Renal cortex interstitium (tissue), 3 donors: ENCODE results near the gene TPTE2. TPM values are rescaled to one million over a fixed set of nuclear protein-coding genes. Genes with fewer than 3 reads are reported as not detected.

ENCODE experiments used
- polyA plus RNA-seq, 3 donors: library from polyadenylated mRNA; unstranded; fragments of 120-200 nt; gene quantifications; one replicate each; pipeline ENCODE4 v1.2.1, GENCODE V29; 2013; ENCODE audit not compliant: insufficient read length in 3 of 3

Gene TPTE2
- polyA plus RNA-seq, 3 donors = 0.17 to 0.50 (median 0.27) TPM

Other genes starting within 250 kb of the TPTE2 start
- gene MPHOSPH8, start 72.1 kb upstream of the TPTE2 start, polyA plus RNA-seq = 10 to 100 TPM; 60.4 to 85.3 (median 68.7) TPM
- gene PSPC1, start 221.4 kb upstream of the TPTE2 start, polyA plus RNA-seq = 10 to 100 TPM; 74.3 to 85.3 (median 75.0) TPM